Measurements from ENCODE around the gene EMILIN2.
A peak's percentile ranks its signal among the peaks of the same experiment; 100 is the strongest.

Gene EMILIN2

DNA sequence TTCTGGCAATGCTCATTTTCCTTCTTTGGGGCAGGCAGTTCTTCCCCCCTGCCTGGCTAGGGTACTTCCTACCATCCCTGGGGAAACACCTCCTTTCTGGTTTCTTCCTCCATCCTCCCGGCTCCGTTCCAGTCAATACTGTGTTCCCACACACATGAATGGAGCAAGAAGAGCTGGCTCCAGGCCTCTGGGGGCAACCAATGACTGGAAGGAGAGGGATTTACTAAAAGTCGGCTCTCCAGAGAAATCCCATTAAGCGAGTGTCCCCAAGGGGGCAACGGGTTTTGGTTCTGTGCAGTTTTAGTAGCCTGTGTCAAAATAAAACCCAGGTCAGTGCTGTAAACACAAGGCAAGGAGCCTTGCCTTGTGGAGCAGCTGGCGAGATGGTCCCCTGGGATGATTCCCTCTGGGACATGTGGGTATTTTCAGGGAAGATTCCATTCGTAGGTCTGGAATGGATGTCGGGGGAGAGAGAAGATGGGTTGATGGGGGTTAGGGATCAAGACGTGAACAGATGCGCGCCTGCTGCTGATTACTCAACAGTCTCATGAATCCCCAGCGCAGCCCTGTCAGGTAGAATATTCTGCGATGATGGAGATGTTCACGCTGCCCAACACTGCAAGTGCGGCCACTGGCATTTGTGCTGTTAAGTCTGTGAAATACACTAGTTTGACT, 32.0 kb downstream of the EMILIN2 start:
- DNase-seq (ENCODE audit: low read depth in 2 of 2), result no peak

- no peak for DNase-seq (ENCODE audit: low read depth in 2 of 2)
Observed at GRCh38 chr18:2879889-2880288, 33.1 kb downstream of the EMILIN2 start.

DNA sequence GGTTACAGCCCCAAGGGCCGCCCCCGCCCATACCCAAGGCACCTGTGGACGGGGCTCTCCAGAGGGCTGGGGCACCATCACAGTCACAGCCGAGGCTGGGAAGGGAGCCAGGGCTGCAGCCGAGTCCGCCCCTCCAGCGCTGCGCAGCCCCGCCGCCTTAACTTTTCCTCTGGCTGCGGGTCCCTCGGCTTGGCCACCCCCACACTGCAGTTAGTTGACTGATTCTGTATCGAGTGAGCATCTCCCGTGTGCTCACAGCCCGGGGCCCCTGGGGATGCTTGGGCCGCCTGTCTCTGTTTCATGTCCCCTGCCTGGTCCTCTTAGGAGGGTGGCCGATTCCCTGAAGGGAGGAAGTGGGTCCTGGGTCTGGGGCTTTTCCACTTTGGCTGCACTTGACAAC, 33.7 kb downstream of the EMILIN2 start:
- DNase-seq (ENCODE audit: low read depth in 2 of 2), result no peak

DNA sequence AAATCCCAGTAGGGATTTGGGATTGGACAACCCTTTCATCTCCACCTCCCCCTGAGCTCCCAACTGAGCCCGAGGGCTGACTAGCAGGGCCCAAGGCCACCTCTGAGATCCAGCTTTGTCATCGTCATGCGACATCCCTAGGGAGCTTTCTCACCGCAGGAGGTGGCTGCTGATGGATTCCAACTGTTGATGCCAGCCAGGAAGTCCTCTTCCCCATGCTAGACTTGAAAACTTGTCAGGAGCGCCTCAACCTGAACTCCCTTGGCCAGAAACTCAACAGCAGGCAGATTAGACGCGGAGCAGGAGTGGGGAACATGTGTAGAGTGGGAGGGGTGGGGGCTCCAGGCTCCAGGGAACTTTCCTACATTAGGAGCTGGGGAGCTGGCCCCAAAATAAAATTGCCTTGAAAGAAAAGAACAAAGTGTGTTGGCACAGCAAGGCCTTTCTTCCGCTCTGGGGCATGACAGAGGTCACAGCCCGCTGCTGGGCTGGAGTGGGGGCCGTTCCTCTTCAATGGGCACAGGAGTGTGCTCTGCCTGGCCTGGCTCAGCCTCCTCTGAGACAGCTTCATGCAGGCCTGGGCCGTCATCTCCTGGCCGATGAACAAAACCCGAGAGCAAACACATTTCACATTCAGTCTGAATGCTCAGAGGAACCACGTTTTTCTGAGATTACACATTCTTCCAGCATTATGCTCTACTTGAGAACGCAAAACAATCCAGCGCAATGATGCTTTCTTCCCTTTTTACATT, 34.5 kb downstream of the EMILIN2 start:
- no peak for DNase-seq (ENCODE audit: low read depth in 2 of 2)

DNA sequence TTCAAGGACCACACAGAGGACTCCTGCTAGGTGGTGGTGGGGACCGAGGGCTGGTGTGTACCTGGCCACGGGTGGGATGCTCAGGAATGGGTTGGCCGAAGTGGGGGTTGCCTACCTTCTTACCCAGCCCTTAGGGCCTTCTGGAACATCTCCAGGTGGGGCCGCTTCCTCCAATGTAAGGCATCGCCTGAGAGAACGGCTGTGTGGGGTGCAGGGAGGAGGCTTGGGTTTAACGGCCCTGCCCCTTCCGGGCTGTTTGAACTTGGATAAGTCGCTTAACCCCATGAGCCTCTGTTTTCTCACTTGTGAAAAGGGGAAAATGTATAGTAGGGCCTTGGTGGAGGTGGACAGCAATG, 35.0 kb downstream of the EMILIN2 start:
- DNase-seq (ENCODE audit: low read depth in 2 of 2), result no peak

- DNase-seq (ENCODE audit: low read depth in 2 of 2), result no peak
Observed at GRCh38 chr18:2882201-2882600, 35.4 kb downstream of the EMILIN2 start.

GRCh38 chr18:2883076-2883735, 36.4 kb downstream of the EMILIN2 start:
- DNase-seq (ENCODE audit: low read depth in 2 of 2), result peak; percentile 28 to 30

DNA sequence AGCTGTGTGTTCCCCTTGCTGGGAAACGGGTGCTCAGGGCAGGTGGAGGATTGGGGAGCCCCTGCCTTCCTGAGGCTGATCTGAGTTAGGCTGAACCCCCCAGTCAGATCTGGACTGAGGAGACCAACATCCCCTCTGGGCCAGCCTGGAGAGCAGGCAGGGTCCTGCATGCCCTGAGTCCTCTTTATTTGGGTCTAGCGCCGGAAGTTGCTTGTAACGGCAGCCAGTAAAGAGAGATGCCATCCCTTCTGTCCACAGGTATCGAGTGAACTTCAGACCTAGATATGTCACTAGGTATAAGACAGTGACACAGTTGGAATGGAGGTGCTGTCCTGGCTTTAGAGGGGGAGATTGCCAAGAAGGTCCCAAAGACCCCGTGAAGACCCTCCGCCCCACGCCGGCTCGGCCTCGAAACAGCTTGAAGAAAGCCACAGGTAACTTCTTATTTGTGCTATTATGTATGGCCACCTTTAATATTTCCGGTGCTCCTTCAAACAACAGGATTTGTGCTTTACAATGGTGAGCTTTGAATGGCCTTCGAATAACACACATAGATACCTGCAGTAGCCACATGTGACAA, 38.0 kb downstream of the EMILIN2 start:
- DNase-seq (ENCODE audit: low read depth in 2 of 2), result no peak

GRCh38 chr18:2887470-2887869, 40.7 kb downstream of the EMILIN2 start:
- DNase-seq (ENCODE audit: low read depth in 2 of 2), result no peak

DNA sequence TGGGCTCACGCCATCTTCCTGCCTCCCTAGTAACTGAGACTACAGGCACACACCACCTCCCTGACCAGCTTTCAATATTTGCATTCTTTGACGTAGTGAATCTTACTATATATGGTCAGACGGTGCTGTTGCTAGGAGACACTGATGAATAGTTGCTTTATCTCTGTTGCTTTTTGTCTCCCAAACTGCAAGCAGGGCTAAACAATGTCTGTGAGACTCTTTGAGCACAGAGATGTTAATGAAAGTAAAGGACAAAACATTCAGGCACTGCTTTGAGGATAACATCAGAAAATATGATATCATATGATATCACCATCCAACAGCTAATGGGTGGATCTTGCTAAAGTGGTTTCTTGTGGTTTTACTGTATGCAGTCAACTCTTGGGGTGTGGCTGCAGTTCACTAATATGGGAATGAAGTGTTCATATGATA, 43.0 kb downstream of the EMILIN2 start:
- DNase-seq (ENCODE audit: low read depth in 2 of 2), result no peak

DNA sequence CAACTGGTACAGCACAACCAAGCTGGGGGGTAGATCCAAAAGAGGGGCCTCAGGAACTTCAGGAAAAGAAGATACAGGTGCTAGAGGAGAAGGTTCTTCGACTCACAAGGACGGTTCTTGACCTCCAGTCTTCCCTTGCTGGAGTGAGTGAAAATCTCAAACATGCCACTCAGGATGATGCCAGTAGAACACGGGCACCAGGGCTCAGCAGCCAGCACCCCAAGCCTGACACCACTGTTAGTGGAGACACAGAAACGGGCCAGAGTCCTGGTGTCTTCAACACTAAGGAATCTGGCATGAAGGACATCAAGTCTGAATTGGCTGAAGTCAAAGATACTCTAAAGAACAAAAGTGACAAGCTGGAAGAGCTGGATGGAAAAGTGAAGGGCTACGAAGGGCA, 43.8 kb downstream of the EMILIN2 start:
- no peak for DNase-seq (ENCODE audit: low read depth in 2 of 2)

DNA sequence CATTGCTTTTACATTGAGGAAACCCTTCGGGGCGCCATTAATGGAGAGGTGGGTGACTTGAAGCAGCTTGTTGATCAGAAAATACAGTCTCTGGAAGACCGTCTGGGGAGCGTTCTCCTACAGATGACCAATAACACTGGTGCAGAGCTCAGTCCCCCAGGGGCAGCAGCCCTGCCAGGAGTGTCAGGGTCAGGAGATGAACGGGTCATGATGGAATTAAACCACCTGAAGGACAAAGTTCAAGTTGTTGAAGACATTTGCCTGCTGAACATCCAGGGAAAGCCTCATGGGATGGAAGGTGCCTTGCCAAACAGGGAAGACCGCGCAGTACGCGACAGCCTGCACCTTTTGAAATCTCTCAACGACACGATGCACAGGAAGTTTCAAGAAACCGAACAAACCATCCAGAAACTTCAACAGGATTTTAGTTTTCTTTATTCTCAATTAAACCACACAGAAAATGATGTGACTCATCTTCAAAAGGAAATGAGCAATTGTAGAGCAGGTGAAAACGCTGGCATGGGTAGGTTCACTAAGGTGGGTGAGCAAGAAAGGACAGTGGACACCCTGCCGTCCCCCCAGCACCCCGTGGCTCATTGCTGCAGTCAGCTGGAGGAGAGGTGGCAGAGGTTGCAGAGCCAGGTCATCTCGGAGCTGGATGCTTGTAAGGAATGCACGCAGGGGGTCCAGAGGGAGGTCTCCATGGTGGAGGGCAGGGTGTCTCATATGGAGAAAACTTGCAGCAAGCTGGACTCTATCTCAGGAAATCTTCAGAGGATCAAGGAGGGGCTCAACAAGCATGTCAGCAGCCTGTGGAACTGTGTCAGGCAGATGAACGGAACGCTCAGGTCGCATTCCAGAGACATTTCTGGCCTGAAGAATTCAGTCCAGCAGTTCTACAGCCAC, 45.0 kb downstream of the EMILIN2 start:
- no peak for DNase-seq (ENCODE audit: low read depth in 2 of 2)

- no peak for DNase-seq (ENCODE audit: low read depth in 2 of 2)
Observed at GRCh38 chr18:2893056-2893455, 46.2 kb downstream of the EMILIN2 start.

DNA sequence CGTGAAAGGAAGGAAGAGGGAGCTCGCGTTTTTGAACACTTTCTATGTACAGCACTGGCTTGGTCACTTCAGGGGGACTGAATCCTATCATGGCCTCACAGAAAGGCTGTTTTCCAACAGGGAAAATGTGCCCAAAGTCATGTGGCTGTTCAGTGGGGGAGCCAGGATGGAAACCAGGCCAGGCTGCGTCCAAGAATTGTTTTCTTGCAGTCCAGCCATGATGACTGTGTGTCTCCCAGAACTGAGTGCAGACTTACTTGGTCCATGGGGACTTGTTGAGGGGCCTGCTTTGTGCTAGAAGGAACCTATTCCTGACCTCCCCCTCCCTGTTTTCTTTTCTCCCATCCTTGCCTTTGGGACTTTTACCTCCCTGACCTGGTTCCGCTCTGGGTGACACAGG, 46.9 kb downstream of the EMILIN2 start:
- DNase-seq (ENCODE audit: low read depth in 2 of 2), result no peak

- DNase-seq (ENCODE audit: low read depth in 2 of 2), result no peak
Observed at GRCh38 chr18:2894131-2894840, 47.5 kb downstream of the EMILIN2 start.

DNA sequence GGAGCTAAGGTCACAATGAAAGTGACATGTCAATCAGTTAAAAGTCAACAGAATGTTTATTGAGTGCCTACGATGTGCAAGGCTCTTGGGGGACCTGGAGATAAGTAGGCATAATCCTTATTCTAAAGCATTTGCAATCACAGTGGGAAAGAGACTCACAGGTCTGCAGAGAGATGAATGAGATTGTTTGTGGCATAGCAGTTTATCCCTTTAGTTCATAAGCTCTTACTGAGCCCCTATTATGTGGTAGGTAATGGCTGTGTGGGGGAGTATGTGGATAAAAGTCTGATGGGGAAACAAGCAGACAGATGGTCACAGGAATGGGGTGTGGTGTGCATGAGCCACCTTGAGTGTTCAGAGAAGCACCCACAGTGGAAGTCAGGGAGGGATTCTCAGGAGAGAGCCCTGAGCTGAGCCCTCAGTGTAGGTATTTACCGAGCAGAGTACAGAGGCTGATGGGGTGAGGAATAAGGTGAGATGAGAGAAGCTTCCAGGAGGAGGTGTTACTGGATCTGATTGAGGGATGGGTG, 48.1 kb downstream of the EMILIN2 start:
- DNase-seq (ENCODE audit: low read depth in 2 of 2), result no peak

GRCh38 chr18:2895391-2895790, 48.6 kb downstream of the EMILIN2 start:
- DNase-seq (ENCODE audit: low read depth in 2 of 2), result no peak

GRCh38 chr18:2896990-2897389, 50.2 kb downstream of the EMILIN2 start:
- DNase-seq (ENCODE audit: low read depth in 2 of 2), result no peak

DNA sequence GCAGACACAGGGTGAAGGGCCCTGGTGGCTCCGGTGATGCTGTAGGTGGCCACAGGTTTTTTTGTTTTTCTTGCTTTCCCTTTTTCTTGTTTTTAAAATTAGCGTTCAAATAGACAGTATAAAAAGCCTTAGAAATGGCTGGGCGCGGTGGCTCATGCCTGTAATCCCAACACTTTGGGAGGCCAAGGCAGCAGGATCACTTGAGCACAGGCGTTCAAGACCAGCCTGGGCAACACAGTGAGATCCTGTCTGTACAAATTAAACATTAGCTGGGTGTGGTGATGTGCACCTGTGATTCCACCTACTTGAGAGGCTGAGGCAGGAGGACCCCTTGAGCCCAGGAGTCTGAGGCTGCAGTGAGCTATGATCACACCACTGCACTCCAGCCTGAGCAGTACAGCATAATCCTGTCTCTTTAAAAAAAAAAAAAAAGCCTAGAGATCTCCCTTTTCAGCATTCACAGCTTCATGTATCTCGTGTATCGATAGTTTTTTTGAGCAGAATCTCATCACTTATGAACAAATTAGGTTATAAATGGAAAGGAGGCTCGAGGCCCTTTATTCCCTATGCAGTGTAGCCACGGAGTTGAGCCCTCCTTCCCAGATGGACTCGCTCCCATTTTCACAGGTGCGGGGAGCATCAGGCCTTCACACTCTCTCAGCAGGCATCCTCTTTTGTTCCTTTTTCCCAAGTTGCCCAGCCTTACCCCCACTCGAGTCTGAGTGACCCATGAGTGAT, 50.8 kb downstream of the EMILIN2 start:
- DNase-seq (ENCODE audit: low read depth in 2 of 2), result no peak

DNA sequence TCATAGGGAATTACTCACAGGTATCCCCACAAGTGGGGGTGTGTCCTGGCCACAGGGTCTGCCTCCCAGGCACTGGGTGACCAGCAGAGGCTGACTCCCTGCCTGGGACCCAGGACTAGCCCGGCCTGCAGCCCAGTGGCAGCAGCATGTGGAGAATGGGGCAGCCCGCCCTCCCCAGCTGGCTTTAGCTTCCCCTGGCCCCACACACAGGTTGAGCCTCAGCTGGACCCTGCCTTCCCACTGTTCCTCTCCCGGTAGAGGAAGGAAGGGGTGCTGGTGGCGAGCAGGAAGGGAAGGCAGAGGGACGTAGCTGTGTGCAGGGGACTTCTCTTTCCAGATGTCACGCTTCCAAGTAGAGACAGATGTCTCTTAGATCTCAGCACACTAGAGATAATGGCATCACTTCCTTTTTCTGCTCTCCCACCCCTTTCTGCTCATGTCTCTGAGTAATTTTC, 51.4 kb downstream of the EMILIN2 start:
- DNase-seq (ENCODE audit: low read depth in 2 of 2), result no peak

All from stimulated activated CD4-positive, alpha-beta T cell treated with anti-CD3 and anti-CD28 coated beads, Interleukin-4, amount 100 ng/mL, for 48 hours (primary cell).